Measurements from ENCODE around the gene PRPF38B. TPM values are rescaled to one million over a fixed set of nuclear protein-coding genes. Genes with fewer than 3 reads are reported as not detected.

The PRPF38B gene
- total and polyA plus RNA-seq, 2 donors (not counting 1 experiment from before 2014, with no cell fraction given): 17.8 to 28.8 TPM

DNA sequence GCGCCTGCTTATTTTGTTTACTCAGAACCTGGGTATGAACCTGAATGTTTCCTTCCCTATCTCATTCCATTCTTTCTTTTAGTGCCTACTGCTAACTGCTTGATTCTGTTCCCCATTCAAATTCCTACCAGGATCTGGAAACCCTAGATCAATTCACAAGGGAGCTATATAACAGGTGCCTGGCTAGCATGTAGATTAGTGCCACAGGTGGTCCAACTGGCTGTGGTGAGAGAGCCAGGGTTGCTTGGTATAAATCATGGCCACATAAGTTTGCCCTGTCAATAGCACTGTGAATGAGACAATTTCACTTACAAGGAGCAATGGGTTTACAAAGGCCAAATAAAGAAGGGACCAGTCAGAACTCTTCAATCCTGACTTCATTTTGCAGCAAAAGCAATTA, 6.6 kb upstream of the PRPF38B start:
- no peak overlapping the region for H3K4me3 ChIP-seq (replicated peaks in 1 of 4; ENCODE audit: control extremely low read depth in 1 of 4, insufficient read depth in 1 of 4, low read depth in 3 of 4, low read length in 4 of 4)
- no peaks in the 10 kb centered on the region for H3K27me3 ChIP-seq (ENCODE audit: control insufficient read depth, insufficient read depth, low read length)
- H3K79me2 ChIP-seq (ENCODE audit: control insufficient read depth, insufficient read depth, low read length): no peaks in the 10 kb centered on the region
- no peak overlapping the region for H3K9ac ChIP-seq (ENCODE audit: insufficient read depth, low read length)
- no peaks in the 10 kb centered on the region for H4K20me1 ChIP-seq (ENCODE audit: control insufficient read depth, extremely low read depth, insufficient read depth, low read length)
- H3K27ac ChIP-seq (ENCODE audit: insufficient read depth, low read length): no peak overlapping the region
- H3K4me1 ChIP-seq (ENCODE audit: control insufficient read depth, extremely low read depth, insufficient read depth, low read length): peaks cover 5% of the 10 kb centered on the region
- H3K9me3 ChIP-seq (ENCODE audit: control insufficient read depth, insufficient read depth, low read depth, low read length): no peaks in the 10 kb centered on the region
- H3K36me3 ChIP-seq (ENCODE audit: control insufficient read depth, insufficient read depth, low read length): no peaks in the 10 kb centered on the region
- H3K4me2 ChIP-seq (ENCODE audit: extremely low read depth, insufficient read depth, low read length): no peak overlapping the region
- no peak overlapping the region for H2AFZ ChIP-seq (ENCODE audit: low read length)
- DNase-seq (ENCODE audit: low read depth in 2 of 2): no peak
- TF ChIP-seq, protein P1, sequence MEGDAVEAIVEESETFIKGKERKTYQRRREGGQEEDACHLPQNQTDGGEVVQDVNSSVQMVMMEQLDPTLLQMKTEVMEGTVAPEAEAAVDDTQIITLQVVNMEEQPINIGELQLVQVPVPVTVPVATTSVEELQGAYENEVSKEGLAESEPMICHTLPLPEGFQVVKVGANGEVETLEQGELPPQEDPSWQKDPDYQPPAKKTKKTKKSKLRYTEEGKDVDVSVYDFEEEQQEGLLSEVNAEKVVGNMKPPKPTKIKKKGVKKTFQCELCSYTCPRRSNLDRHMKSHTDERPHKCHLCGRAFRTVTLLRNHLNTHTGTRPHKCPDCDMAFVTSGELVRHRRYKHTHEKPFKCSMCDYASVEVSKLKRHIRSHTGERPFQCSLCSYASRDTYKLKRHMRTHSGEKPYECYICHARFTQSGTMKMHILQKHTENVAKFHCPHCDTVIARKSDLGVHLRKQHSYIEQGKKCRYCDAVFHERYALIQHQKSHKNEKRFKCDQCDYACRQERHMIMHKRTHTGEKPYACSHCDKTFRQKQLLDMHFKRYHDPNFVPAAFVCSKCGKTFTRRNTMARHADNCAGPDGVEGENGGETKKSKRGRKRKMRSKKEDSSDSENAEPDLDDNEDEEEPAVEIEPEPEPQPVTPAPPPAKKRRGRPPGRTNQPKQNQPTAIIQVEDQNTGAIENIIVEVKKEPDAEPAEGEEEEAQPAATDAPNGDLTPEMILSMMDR (conservative IDR thresholded peaks at IDR 0.05 in 1 of 2, IDR thresholded peaks at IDR 0.05 in 1 of 2; ENCODE audit: low read depth in 1 of 2, low read length in 2 of 2): no peak
- no peak for TF ChIP-seq EZH2 (IDR thresholded peaks at IDR 0.05; ENCODE audit: low read length, missing control alignments)

DNA sequence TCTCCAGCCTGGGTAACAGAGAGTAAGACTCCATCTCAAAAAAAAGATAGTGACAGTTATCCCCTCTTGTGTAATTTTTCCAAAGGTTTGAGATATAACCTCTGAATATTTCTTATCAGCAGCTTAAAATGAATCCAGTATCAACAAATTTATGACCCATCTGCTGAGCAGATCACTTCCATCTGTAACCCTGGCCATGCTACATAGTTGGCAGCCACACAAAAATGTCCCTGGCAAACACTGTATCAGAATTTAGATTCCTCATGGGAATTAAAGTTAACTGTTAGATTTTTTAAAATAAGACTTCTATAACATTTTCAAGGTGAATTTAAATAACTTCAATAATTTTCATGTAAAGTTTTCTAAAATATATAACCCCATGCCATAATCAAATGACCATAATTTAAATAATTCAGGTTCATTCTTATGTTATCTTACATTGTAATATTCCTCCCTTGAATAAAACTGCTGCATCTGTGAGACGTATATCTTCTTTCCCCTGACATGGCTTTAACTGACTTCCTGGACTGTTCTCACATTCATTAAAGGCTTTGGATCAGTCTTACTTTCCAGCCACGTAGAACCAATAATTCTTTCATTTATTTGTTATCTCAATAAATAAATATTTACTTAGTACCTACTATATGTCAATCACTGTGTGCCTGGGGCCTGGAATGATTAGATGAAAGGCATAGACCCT, 5.3 kb upstream of the PRPF38B start:
- Histone ChIP-seq H4K20me1 (ENCODE audit: control insufficient read depth, extremely low read depth, insufficient read depth, low read length) (no peaks in the 10 kb centered on the region), H3K4me2 (ENCODE audit: extremely low read depth, insufficient read depth, low read length) (peak overlapping the region; percentile 20), H3K36me3 (ENCODE audit: control insufficient read depth, insufficient read depth, low read length) (no peaks in the 10 kb centered on the region), H3K4me1 (ENCODE audit: control insufficient read depth, extremely low read depth, insufficient read depth, low read length) (peaks cover 5% of the 10 kb centered on the region), H2AFZ (ENCODE audit: low read length) (no peak overlapping the region), H3K9ac (ENCODE audit: insufficient read depth, low read length) (no peak overlapping the region), H3K27ac (ENCODE audit: insufficient read depth, low read length) (no peak overlapping the region), H3K27me3 (ENCODE audit: control insufficient read depth, insufficient read depth, low read length) (no peaks in the 10 kb centered on the region), H3K79me2 (ENCODE audit: control insufficient read depth, insufficient read depth, low read length) (peaks cover 7% of the 10 kb centered on the region), H3K9me3 (ENCODE audit: control insufficient read depth, insufficient read depth, low read depth, low read length) (no peaks in the 10 kb centered on the region), H3K4me3 (replicated peaks in 1 of 4; ENCODE audit: control extremely low read depth in 1 of 4, insufficient read depth in 1 of 4, low read depth in 3 of 4, low read length in 4 of 4) (no peak overlapping the region)
- DNase-seq (ENCODE audit: low read depth in 2 of 2): peak; percentile 6 to 36
- TF ChIP-seq, protein P1 (conservative IDR thresholded peaks at IDR 0.05 in 1 of 2, IDR thresholded peaks at IDR 0.05 in 1 of 2; ENCODE audit: low read depth in 1 of 2, low read length in 2 of 2): no peak
- TF ChIP-seq EZH2 (IDR thresholded peaks at IDR 0.05; ENCODE audit: low read length, missing control alignments): no peak

DNA sequence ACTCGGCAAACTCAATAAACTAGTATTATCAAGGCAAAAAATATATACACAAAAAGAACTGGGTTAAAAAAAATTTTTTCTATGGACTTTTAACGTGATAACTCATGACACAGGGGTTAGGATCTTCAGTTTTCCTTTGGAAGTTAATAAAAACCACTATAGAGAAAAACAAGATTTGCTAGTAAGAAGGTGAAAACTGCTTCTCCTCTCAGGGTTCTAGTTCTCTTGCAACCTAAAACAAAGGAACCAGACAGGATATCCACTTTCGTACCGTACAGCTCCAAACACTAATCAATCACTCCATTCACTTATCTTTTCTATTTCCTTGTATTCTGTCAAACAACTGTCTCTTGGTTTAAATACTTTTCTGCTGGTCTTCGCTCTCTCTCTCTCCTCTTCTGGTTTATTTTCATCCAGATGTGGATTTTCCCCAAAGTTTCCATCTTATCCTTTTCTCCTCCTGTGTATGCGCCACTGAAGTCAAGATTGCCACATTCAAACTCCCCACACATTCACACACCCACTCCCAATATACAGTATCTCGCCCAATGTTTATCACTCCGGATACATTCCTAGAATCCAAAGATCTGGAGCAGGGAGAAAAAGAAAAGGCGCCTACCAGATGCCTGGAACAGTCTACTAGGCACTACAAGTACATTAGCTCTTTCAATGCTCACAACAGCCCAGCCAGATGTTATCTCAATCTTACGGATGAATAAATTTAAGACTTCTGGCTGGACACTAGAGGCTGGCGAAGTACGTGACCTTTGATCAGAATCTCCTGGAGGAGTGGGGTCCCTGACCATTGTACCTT, 775 bp upstream of the PRPF38B start:
- Histone ChIP-seq H3K9ac (ENCODE audit: insufficient read depth, low read length) (peak overlapping the region; percentile 91), H3K36me3 (ENCODE audit: control insufficient read depth, insufficient read depth, low read length) (peaks cover 4% of the 10 kb centered on the region), H3K27me3 (ENCODE audit: control insufficient read depth, insufficient read depth, low read length) (no peaks in the 10 kb centered on the region), H3K4me3 (replicated peaks in 1 of 4; ENCODE audit: control extremely low read depth in 1 of 4, insufficient read depth in 1 of 4, low read depth in 3 of 4, low read length in 4 of 4) (peak overlapping the region; percentile 85 to 98 (median 93)), H3K4me1 (ENCODE audit: control insufficient read depth, extremely low read depth, insufficient read depth, low read length) (peaks cover 4% of the 10 kb centered on the region), H3K27ac (ENCODE audit: insufficient read depth, low read length) (peak overlapping the region; percentile 96), H3K4me2 (ENCODE audit: extremely low read depth, insufficient read depth, low read length) (peak overlapping the region; percentile 99), H3K9me3 (ENCODE audit: control insufficient read depth, insufficient read depth, low read depth, low read length) (no peaks in the 10 kb centered on the region), H2AFZ (ENCODE audit: low read length) (peak overlapping the region; percentile 82), H3K79me2 (ENCODE audit: control insufficient read depth, insufficient read depth, low read length) (peaks cover 50% of the 10 kb centered on the region), H4K20me1 (ENCODE audit: control insufficient read depth, extremely low read depth, insufficient read depth, low read length) (no peaks in the 10 kb centered on the region)
- DNase-seq (ENCODE audit: low read depth in 2 of 2): peak in 1 of 2 donors; percentile 22
- TF ChIP-seq, protein P1 (conservative IDR thresholded peaks at IDR 0.05 in 1 of 2, IDR thresholded peaks at IDR 0.05 in 1 of 2; ENCODE audit: low read depth in 1 of 2, low read length in 2 of 2): no peak
- no peak for TF ChIP-seq EZH2 (IDR thresholded peaks at IDR 0.05; ENCODE audit: low read length, missing control alignments)

Data from fibroblast of lung (primary cell).